ENCODE results near the gene PJVK. TPM values are rescaled to one million over a fixed set of nuclear protein-coding genes. Genes with fewer than 3 reads are reported as not detected.

Gene PJVK
- total RNA-seq, 6 donors from 2014 or later = 1.7 to 3.7 (median 2.1) TPM; not detected in 1

GRCh38 chr2:178506524-178506923, 55.3 kb downstream of the PJVK start:
- no peak for TF ChIP-seq POLR2AphosphoS5 (IDR thresholded peaks at IDR 0.05)
- TF ChIP-seq POLR2A (IDR thresholded peaks at IDR 0.05) = no peak
- TF ChIP-seq CTCF (IDR thresholded peaks at IDR 0.05) = no peak
- TF ChIP-seq EP300 (IDR thresholded peaks at IDR 0.05) = no peak
- no peak overlapping the region for H3K4me3 ChIP-seq
- H3K27ac ChIP-seq = no peak overlapping the region
- no peaks in the 10 kb centered on the region for H3K27me3 ChIP-seq
- DNase-seq (no peak), ATAC-seq (ENCODE audit: low FRiP score in 2 of 2) (no peak)
- H3K36me3 ChIP-seq = peaks cover 10 to 54% (median 24%) of the 10 kb centered on the region in 4 donors
- H3K4me1 ChIP-seq = peaks cover 0 to 10% (median 3%) of the 10 kb centered on the region in 4 donors
- no peaks in the 10 kb centered on the region for H3K9me3 ChIP-seq
- 92 to 93% methylated on average over 2 of the region's 2 CpGs for WGBS, 2 donors

- no peak for ATAC-seq (ENCODE audit: low FRiP score in 2 of 2)
- TF ChIP-seq POLR2AphosphoS5 (IDR thresholded peaks at IDR 0.05) (no peak), CTCF (IDR thresholded peaks at IDR 0.05) (no peak), POLR2A (IDR thresholded peaks at IDR 0.05) (no peak), EP300 (IDR thresholded peaks at IDR 0.05) (no peak)
- Histone ChIP-seq H3K4me1 (peaks cover 0 to 10% (median 3%) of the 10 kb centered on the region in 4 donors), H3K36me3 (peaks cover 8 to 54% (median 22%) of the 10 kb centered on the region in 4 donors), H3K27ac (no peak overlapping the region), H3K4me3 (no peak overlapping the region), H3K9me3 (no peaks in the 10 kb centered on the region), H3K27me3 (no peaks in the 10 kb centered on the region)
- WGBS, 2 donors = 73 to 82% methylated on average over 1 of the region's 1 CpG
- DNase-seq = no peak
These were observed 55.8 kb downstream of the PJVK start for GRCh38 chr2:178506949-178507348.

GRCh38 chr2:178508646-178509045, 57.5 kb downstream of the PJVK start:
- Histone ChIP-seq H3K27me3 (no peaks in the 10 kb centered on the region), H3K9me3 (no peaks in the 10 kb centered on the region), H3K27ac (no peak overlapping the region), H3K4me3 (no peak overlapping the region), H3K36me3 (peaks cover 0 to 46% (median 15%) of the 10 kb centered on the region in 4 donors), H3K4me1 (peaks cover 0 to 10% (median 3%) of the 10 kb centered on the region in 4 donors)
- WGBS, 2 donors = 92 to 93% methylated on average over 2 of the region's 2 CpGs
- no peak for DNase-seq
- TF ChIP-seq EP300 (IDR thresholded peaks at IDR 0.05) (no peak), POLR2A (IDR thresholded peaks at IDR 0.05) (no peak), POLR2AphosphoS5 (IDR thresholded peaks at IDR 0.05) (no peak), CTCF (IDR thresholded peaks at IDR 0.05) (no peak)
- ATAC-seq (ENCODE audit: low FRiP score in 2 of 2) = no peak

- ATAC-seq (ENCODE audit: low FRiP score in 2 of 2) (no peak), DNase-seq (no peak)
- H3K27me3 ChIP-seq = no peaks in the 10 kb centered on the region
- no peaks in the 10 kb centered on the region for H3K9me3 ChIP-seq
- no peak overlapping the region for H3K4me3 ChIP-seq
- no peak overlapping the region for H3K27ac ChIP-seq
- WGBS, 2 donors = 92 to 94% methylated on average over 6 of the region's 6 CpGs
- H3K36me3 ChIP-seq = peaks cover 0 to 31% (median 12%) of the 10 kb centered on the region in 4 donors
- TF ChIP-seq CTCF (IDR thresholded peaks at IDR 0.05) = no peak
- no peak for TF ChIP-seq POLR2AphosphoS5 (IDR thresholded peaks at IDR 0.05)
- no peak for TF ChIP-seq EP300 (IDR thresholded peaks at IDR 0.05)
- TF ChIP-seq POLR2A (IDR thresholded peaks at IDR 0.05) = no peak
- peaks cover 0 to 10% (median 3%) of the 10 kb centered on the region in 4 donors for H3K4me1 ChIP-seq
These were observed 59.2 kb downstream of the PJVK start for GRCh38 chr2:178510384-178510783.

Other genes starting within 250 kb of the PJVK start
- 10 to 100 TPM; 31.4 to 64.0 (median 40.9) TPM for gene PRKRA, start 203 bp upstream of the PJVK start, total RNA-seq
- 10 to 100 TPM in 1 of 6 donors, 1 to 10 TPM in 5; 3.1 to 13.3 (median 5.3) TPM for gene FKBP7, start 27.2 kb downstream of the PJVK start, total RNA-seq
- 10 to 100 TPM in 5 of 6 donors, 1 to 10 TPM in 1; 5.2 to 28.9 (median 14.8) TPM for gene PLEKHA3, start 29.1 kb downstream of the PJVK start, total RNA-seq